ENCODE results near the gene IQGAP1. TPM values are rescaled to one million over a fixed set of nuclear protein-coding genes. Genes with fewer than 3 reads are reported as not detected.
"Not testable (repeated sequence)": the region's sequence is repeated elsewhere in the genome, so short reads cannot be mapped to it uniquely, and the experiment has no call there.

Gene IQGAP1
- total and polyA plus RNA-seq, 5 donors = 30.0 to 57.9 (median 53.6) TPM

DNA sequence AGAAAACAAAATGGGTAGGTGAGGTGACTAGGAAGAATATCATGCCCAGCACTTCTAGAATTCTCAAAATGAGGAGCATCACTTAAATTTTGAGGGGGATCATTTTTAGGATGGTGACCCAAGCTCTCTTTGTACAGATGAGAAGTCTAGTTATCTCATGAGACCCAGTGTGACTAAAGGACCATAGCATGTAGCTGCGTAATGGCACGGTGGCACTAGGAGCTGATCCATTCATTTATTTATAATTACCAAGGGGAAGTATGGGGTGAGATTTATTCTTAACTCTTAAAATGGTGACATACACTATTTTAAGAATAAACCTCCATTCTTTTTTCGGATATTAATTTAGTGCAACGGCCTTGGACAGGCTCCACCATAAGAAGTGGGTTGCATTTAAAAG is 8.3 kb downstream of the IQGAP1 start:
- WGBS = 63% methylated on average over 4 of the region's 4 CpGs
- ATAC-seq = no peak

DNA sequence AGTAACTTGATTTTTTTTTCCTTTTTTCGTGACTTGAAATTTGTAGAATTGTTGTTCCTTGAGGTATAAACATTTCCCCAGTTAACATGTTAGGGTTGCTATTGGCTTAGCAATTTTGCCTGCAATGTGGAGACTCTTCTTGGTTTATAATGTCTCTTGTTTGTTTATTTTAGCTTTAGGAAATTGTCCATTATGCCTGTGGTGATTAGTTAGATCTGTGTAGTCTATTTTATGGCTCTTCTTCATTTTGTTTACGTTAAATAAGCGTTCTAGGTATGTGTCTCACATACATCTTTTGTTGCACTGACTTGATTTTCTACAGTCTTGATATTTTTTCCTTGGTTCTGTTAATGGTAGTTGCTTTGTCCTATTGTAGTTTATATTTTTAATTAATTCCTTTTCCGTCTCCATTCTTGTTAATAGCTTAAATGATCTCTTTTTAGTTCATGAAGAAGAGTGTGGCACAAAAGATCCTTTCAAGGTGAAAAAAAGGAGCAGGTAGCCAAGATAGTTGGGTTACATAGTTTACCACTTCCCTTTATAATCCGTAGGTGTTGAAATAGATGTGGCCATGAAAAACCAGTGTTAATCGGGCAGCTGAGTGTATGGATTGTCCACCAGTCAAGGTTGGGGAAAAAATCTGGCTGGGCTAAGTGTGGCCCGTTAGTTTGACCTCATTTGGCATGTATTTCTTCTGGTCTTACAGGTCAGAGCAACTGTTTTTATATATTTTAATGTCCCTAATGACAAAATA is 12.1 kb downstream of the IQGAP1 start:
- Histone ChIP-seq H3K4me3 (ENCODE audit: low read length) (peak overlapping the region; percentile 35), H3K27me3 (ENCODE audit: control insufficient read depth, insufficient read depth) (no peaks in the 10 kb centered on the region), H3K27ac (ENCODE audit: low read length) (peak overlapping the region; percentile 99), H3K4me1 (ENCODE audit: control insufficient read depth, insufficient read depth, low read length) (peaks cover 12% of the 10 kb centered on the region), H3K9me3 (ENCODE audit: control insufficient read depth, low read length) (no peaks in the 10 kb centered on the region)
- ATAC-seq (peak in 1 of 2 donors; percentile 7), DNase-seq (no peak)
- 63% methylated on average over 7 of the region's 7 CpGs for WGBS
- intact Hi-C loops (cut with DNase I) = no loop called here

More for the DNA sequence above, 8.3 kb downstream of the IQGAP1 start:
- H3K4me1 ChIP-seq (ENCODE audit: control insufficient read depth, insufficient read depth, low read length) = peaks cover 10% of the 10 kb centered on the region
- H3K27ac ChIP-seq (ENCODE audit: low read length) = no peak overlapping the region
- no peak overlapping the region for H3K4me3 ChIP-seq (ENCODE audit: low read length)
- H3K27me3 ChIP-seq (ENCODE audit: control insufficient read depth, insufficient read depth) = no peaks in the 10 kb centered on the region
- no peaks in the 10 kb centered on the region for H3K9me3 ChIP-seq (ENCODE audit: control insufficient read depth, low read length)
- intact Hi-C loops (cut with DNase I) = no loop called here
- no peak for DNase-seq

DNA sequence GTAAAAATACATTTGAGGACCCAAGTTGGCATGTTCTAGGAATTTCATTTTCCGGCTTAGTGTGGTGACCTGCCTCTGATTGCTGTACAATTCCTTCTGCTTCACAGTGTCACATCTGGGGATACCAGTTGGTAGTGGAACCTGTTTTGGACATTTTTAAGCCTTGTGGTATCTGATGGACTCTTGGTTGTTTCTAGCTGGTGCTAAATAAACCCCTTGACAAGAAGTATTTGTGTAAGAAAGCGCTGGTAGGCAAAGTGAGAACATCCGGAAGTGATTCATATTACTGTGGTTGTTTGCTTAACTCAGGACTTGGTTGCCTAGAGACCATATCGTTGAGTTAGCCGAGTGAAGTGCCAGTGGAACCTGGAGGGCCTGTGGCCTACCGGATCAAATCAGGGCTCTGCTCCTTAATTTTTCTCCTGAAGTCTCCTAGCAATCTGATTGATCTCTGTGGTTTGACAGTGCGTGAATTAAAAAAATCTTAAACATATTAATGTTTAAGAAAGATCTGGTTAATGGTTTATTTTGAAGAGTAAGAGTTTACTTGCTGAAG is 12.8 kb downstream of the IQGAP1 start:
- Histone ChIP-seq H3K4me3 (ENCODE audit: low read length) (peak overlapping the region; percentile 35), H3K4me1 (ENCODE audit: control insufficient read depth, insufficient read depth, low read length) (peaks cover 11% of the 10 kb centered on the region), H3K9me3 (ENCODE audit: control insufficient read depth, low read length) (no peaks in the 10 kb centered on the region), H3K27ac (ENCODE audit: low read length) (peak overlapping the region; percentile 99), H3K27me3 (ENCODE audit: control insufficient read depth, insufficient read depth) (no peaks in the 10 kb centered on the region)
- DNase-seq = peak; percentile 61 to 82 (median 75)
- peak; percentile 97 to 98 for ATAC-seq
- 7% methylated on average over 7 of the region's 7 CpGs for WGBS
- intact Hi-C loops (cut with DNase I) = no loop called here

- no peak for ATAC-seq
- intact Hi-C loops (cut with DNase I) = no loop called here
- H3K27ac ChIP-seq (ENCODE audit: low read length) = no peak overlapping the region
- H3K4me3 ChIP-seq (ENCODE audit: low read length) = no peak overlapping the region
- H3K9me3 ChIP-seq (ENCODE audit: control insufficient read depth, low read length) = no peaks in the 10 kb centered on the region
- H3K27me3 ChIP-seq (ENCODE audit: control insufficient read depth, insufficient read depth) = no peaks in the 10 kb centered on the region
- H3K4me1 ChIP-seq (ENCODE audit: control insufficient read depth, insufficient read depth, low read length) = peaks cover 10% of the 10 kb centered on the region
- DNase-seq = no peak
- 2% methylated on average over 1 of the region's 1 CpG for WGBS
Measured at GRCh38 chr15:90401495-90401894, 13.5 kb downstream of the IQGAP1 start.

DNA sequence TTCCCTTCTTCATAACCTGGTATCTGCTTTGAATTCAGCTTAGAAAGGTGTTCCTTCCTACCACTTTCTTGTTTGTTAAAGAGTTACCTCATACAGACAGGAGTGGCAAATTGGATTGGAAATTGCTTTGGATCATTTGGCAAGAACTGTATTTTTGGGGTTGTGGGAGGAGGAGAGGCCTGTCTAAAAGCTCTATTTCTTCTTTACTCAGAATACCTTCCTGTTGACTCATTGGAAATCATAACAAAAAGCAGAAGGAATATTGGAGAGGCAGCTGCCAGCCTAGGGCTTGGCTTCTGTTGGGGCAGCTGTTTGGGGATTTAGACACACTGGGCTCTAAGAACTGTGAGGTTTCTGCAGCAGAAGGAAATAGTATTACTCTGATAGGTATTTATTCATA is 14.2 kb downstream of the IQGAP1 start:
- intact Hi-C loops (cut with DNase I) = no loop called here
- H3K4me1 ChIP-seq (ENCODE audit: control insufficient read depth, insufficient read depth, low read length) = peaks cover 13% of the 10 kb centered on the region

GRCh38 chr15:90402767-90403166 is 14.7 kb downstream of the IQGAP1 start:
- no peak for ATAC-seq
- no peak overlapping the region for H3K4me3 ChIP-seq (ENCODE audit: low read length)
- intact Hi-C loops (cut with DNase I) = no loop called here

More for the DNA sequence above, 14.2 kb downstream of the IQGAP1 start:
- H3K9me3 ChIP-seq (ENCODE audit: control insufficient read depth, low read length) = no peaks in the 10 kb centered on the region
- no peaks in the 10 kb centered on the region for H3K27me3 ChIP-seq (ENCODE audit: control insufficient read depth, insufficient read depth)
- H3K4me3 ChIP-seq (ENCODE audit: low read length) = no peak overlapping the region
- DNase-seq (peak; percentile 61 to 82 (median 68)), ATAC-seq (peak; percentile 75 to 87)
- peak overlapping the region; percentile 82 for H3K27ac ChIP-seq (ENCODE audit: low read length)

GRCh38 chr15:90405055-90405607 is 17.1 kb downstream of the IQGAP1 start:
- Histone ChIP-seq H3K4me3 (ENCODE audit: low read length) (no peak overlapping the region), H3K27me3 (ENCODE audit: control insufficient read depth, insufficient read depth) (no peaks in the 10 kb centered on the region), H3K27ac (ENCODE audit: low read length) (no peak overlapping the region), H3K9me3 (ENCODE audit: control insufficient read depth, low read length) (no peaks in the 10 kb centered on the region), H3K4me1 (ENCODE audit: control insufficient read depth, insufficient read depth, low read length) (peaks cover 16% of the 10 kb centered on the region)
- intact Hi-C loops (cut with DNase I) = no loop called here
- ATAC-seq = no peak
- no peak for DNase-seq
- 63% methylated on average over 3 of the region's 3 CpGs for WGBS

More at GRCh38 chr15:90402767-90403166, 14.7 kb downstream of the IQGAP1 start:
- Histone ChIP-seq H3K4me1 (ENCODE audit: control insufficient read depth, insufficient read depth, low read length) (peaks cover 13% of the 10 kb centered on the region), H3K27me3 (ENCODE audit: control insufficient read depth, insufficient read depth) (no peaks in the 10 kb centered on the region), H3K27ac (ENCODE audit: low read length) (peak overlapping the region; percentile 42), H3K9me3 (ENCODE audit: control insufficient read depth, low read length) (no peaks in the 10 kb centered on the region)
- WGBS = 72% methylated on average over 3 of the region's 3 CpGs
- DNase-seq = no peak

DNA sequence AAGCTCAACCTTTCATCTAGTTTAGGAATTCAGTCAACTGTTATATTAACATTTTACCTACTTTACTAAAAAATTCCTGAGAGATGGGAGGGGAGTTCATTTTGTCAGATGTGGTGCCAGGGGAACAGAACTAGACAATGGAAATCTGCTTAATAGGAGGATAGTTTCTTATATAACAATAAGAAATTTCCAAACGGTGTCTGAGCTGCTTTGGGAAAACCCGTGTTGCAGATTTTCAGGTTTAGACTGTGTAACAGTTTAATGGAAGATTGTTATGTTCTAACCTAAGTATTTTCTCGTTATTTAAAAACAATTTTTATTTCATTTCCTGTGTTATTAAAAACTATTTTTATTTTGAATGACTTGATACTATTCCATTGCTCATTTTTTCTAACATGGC is 19.3 kb downstream of the IQGAP1 start:
- intact Hi-C loops (cut with DNase I) = no loop called here
- Histone ChIP-seq H3K9me3 (ENCODE audit: control insufficient read depth, low read length) (no peaks in the 10 kb centered on the region), H3K27me3 (ENCODE audit: control insufficient read depth, insufficient read depth) (no peaks in the 10 kb centered on the region), H3K4me3 (ENCODE audit: low read length) (no peak overlapping the region), H3K4me1 (ENCODE audit: control insufficient read depth, insufficient read depth, low read length) (peaks cover 11% of the 10 kb centered on the region), H3K27ac (ENCODE audit: low read length) (no peak overlapping the region)
- 62% methylated on average over 3 of the region's 3 CpGs for WGBS
- no peak for DNase-seq
- ATAC-seq = no peak

GRCh38 chr15:90407871-90408317 is 19.9 kb downstream of the IQGAP1 start:
- Histone ChIP-seq H3K27me3 (ENCODE audit: control insufficient read depth, insufficient read depth) (no peaks in the 10 kb centered on the region), H3K27ac (ENCODE audit: low read length) (no peak overlapping the region), H3K9me3 (ENCODE audit: control insufficient read depth, low read length) (no peaks in the 10 kb centered on the region), H3K4me3 (ENCODE audit: low read length) (no peak overlapping the region), H3K4me1 (ENCODE audit: control insufficient read depth, insufficient read depth, low read length) (peaks cover 15% of the 10 kb centered on the region)
- ATAC-seq = peak in 1 of 2 donors; percentile 49
- DNase-seq = no peak
- intact Hi-C loops (cut with DNase I) = no loop called here
- 66% methylated on average over 2 of the region's 2 CpGs for WGBS

GRCh38 chr15:90408657-90409056 is 20.6 kb downstream of the IQGAP1 start:
- peaks cover 15% of the 10 kb centered on the region for H3K4me1 ChIP-seq (ENCODE audit: control insufficient read depth, insufficient read depth, low read length)

DNA sequence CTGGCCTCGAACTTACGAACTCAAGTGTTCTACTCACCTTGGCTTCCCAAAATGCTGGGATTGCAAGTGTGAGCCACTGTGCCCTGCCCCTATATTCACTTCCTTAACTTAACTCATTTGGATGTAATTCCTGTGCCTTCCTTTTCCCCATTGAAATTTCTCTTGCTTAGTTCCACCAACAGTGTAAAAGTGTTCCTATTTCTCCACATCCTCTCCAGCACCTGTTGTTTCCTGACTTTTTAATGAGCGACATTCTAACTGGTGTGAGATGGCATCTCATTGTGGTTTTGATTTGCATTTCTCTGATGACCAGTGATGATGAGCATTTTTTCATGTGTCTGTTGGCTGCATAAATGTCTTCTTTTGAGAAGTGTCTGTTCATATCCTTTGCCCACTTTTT is 21.5 kb downstream of the IQGAP1 start:
- H3K9me3 ChIP-seq (ENCODE audit: control insufficient read depth, low read length); DNase-seq; H3K4me3 ChIP-seq (ENCODE audit: low read length); ATAC-seq; H3K27ac ChIP-seq (ENCODE audit: low read length); intact Hi-C loops (cut with DNase I); H3K27me3 ChIP-seq (ENCODE audit: control insufficient read depth, insufficient read depth): not testable (repeated sequence)
- 96% methylated on average over 3 of the region's 3 CpGs for WGBS
- H3K4me1 ChIP-seq (ENCODE audit: control insufficient read depth, insufficient read depth, low read length) = peaks cover 16% of the 10 kb centered on the region

More at GRCh38 chr15:90408657-90409056, 20.6 kb downstream of the IQGAP1 start:
- intact Hi-C loops (cut with DNase I) = no loop called here
- no peak for DNase-seq
- no peak overlapping the region for H3K4me3 ChIP-seq (ENCODE audit: low read length)
- no peaks in the 10 kb centered on the region for H3K9me3 ChIP-seq (ENCODE audit: control insufficient read depth, low read length)
- H3K27me3 ChIP-seq (ENCODE audit: control insufficient read depth, insufficient read depth) = no peaks in the 10 kb centered on the region
- ATAC-seq = no peak
- 87% methylated on average over 3 of the region's 3 CpGs for WGBS
- no peak overlapping the region for H3K27ac ChIP-seq (ENCODE audit: low read length)
